T1000 (cell line): ENCODE results near the gene SPANXC.
"Not testable (repeated sequence)": the region's sequence is repeated elsewhere in the genome, so short reads cannot be mapped to it uniquely, and the experiment has no call there.

Source experiments
- DNase-seq: peaks from one replicate; lab custom pipeline; 2025; ENCODE audit warnings: mixed read lengths; lab: John Stamatoyannopoulos, UW

SPANXC gene

GRCh38 chrX:141242417-141242816 lies at the start of gene SPANXC:
Gene SPANXC (minus strand): TSS chrX:141242517. CDS start chrX:141242457, 60 bp downstream.
- not testable (repeated sequence) for DNase-seq

- DNase-seq = no peak
Observed at GRCh38 chrX:141279476-141279875, 37.2 kb upstream of the SPANXC start.

GRCh38 chrX:141278306-141278705 lies 36.0 kb upstream of the SPANXC start:
- DNase-seq = no peak

GRCh38 chrX:141258080-141258479 lies 15.8 kb upstream of the SPANXC start:
- no peak for DNase-seq

GRCh38 chrX:141221611-141222010 lies 20.7 kb downstream of the SPANXC start:
- no peak for DNase-seq

- DNase-seq = peak; percentile 24
Observed at GRCh38 chrX:141220342-141221008, 21.8 kb downstream of the SPANXC start.

- no peak for DNase-seq
Observed at GRCh38 chrX:141214196-141214595, 28.1 kb downstream of the SPANXC start.

- DNase-seq = no peak
Observed at GRCh38 chrX:141201962-141202361, 40.4 kb downstream of the SPANXC start.
